SK-N-SH treated with all-trans-retinoic acid at 6 μM for 48 hours (cell line): ENCODE measurements around the gene SRSF4.

Experiments
- ISL1 ChIP-seq: fragments of 250-450 bp; sonication (Bioruptor Pico); IDR thresholded peaks from 2 replicates; pipeline ENCODE4 v2.1.2; 2022; ENCODE audit warnings: mild to moderate bottlenecking, moderate library complexity
- ZFP30 ChIP-seq: fragments of 450-650 bp; formaldehyde crosslinking; IDR thresholded peaks from 2 replicates; pipeline ENCODE4 v1.5.0; 2022; ENCODE audit warnings: mild to moderate bottlenecking, moderate library complexity

GRCh38 chr1:29144178-29144577, 37.5 kb downstream of the SRSF4 start:
- TF ChIP-seq ISL1 (CRISPR knock-in tag) (no peak), ZFP30 (no peak)
